ENCODE measurements around the gene CDCP2. TPM values are rescaled to one million over a fixed set of nuclear protein-coding genes. Genes with fewer than 3 reads are reported as not detected.

CDCP2 gene
- under 1 TPM; 0.12 to 0.14 TPM for total RNA-seq
- long read RNA-seq, result 0 reads

DNA sequence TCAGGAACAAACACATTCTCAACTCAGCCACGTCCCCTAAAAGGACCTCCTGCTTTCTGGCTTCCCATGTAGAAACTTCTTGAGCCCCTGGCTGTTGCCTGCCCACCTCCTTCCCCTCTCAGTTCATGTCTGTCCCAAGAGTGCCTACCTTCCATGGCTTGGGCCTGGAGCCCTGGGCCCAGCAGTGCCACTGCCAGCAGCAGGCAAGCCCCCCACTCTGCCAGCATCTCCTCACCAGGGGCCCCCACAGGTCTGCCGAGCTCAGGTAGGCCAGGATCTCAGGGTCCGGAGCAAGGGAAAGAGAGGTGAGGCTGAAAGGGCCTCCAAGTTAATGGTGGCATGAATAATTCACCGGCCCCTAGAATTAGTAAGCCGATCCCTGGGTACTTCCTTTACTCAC lies at the start of gene CDCP2:
Gene CDCP2, minus strand, starts transcription at position 305 of the 400 bp plus-strand sequence. Its CDS starts 78 bp downstream, at position 227.
- no peak for ATAC-seq
- DNase-seq, result no peak
- intact Hi-C loops (cut with DNase I, micrococcal nuclease), result no loop called here

GRCh38 chr1:54200519-54200997 lies 47.8 kb upstream of the CDCP2 start:
- intact Hi-C loops (cut with DNase I, micrococcal nuclease), result no loop called here
- DNase-seq, result no peak
- ATAC-seq, result peak; percentile 8

DNA sequence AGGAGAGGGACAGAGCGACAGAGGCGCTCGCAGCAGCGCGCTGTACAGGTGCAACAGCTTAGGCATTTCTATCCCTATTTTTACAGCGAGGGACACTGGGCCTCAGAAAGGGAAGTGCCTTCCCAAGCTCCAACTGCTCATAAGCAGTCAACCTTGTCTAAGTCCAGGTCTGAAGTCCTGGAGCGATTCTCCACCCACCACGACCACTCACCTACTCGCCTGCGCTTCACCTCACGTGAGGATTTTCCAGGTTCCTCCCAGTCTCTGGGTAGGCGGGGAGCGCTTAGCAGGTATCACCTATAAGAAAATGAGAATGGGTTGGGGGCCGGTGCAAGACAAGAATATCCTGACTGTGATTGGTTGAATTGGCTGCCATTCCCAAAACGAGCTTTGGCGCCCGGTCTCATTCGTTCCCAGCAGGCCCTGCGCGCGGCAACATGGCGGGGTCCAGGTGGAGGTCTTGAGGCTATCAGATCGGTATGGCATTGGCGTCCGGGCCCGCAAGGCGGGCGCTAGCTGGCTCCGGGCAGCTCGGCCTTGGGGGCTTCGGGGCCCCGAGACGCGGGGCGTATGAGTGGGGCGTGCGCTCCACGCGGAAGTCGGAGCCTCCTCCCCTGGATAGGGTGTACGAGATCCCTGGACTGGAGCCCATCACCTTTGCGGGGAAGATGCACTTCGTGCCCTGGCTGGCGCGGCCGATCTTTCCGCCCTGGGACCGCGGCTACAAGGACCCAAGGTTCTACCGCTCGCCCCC lies 47.1 kb upstream of the CDCP2 start, which contains the start of the genes CYB5RL and MRPL37:
Gene CYB5RL, minus strand, starts transcription at position 266 of the 754 bp plus-strand sequence. CDS start 4,414 bp downstream, outside the sequence.
Gene MRPL37, plus strand, starts transcription at position 403 of the 754 bp plus-strand sequence. Its CDS starts 77 bp downstream, at position 480.
- intact Hi-C loops (cut with DNase I, micrococcal nuclease), result no loop called here

DNA sequence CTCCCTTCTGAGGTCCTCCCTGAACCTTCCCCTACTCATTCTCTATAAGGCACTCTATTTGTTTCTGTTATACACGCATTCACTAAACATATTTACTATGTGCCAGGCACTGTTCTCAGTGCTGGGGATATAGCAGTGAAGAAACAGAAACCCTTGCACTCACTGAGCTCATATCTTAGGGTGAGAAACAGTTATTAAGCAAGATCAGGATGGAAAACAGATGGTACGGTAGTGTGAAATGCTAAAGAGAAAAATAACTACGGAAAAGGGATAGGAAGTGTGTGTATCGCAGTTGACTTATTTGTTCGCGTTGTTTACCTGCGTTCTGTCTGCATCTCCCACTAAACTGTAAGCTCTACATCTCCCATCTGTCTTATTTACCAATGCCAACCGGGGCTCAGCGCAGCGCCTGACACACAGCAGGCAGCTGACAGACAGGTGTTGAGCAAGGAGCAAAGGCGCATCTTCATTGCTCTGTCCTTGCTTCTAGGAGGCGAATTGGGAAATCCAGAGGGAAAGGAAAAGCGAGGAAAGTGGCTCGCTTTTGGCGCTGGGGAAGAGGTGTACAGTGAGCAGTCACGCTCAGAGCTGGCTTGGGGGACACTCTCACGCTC lies 46.5 kb upstream of the CDCP2 start:
- peak; percentile 30 for ATAC-seq
- intact Hi-C loops (cut with DNase I, micrococcal nuclease), result no loop called here
- peak in 1 of 2 donors; percentile 32 for DNase-seq

More for the DNA sequence above, 47.1 kb upstream of the CDCP2 start, which contains the start of the genes CYB5RL and MRPL37:
- DNase-seq (peak; percentile 93 to 94), ATAC-seq (peak; percentile 98)

GRCh38 chr1:54193453-54193852 lies 40.7 kb upstream of the CDCP2 start:
- DNase-seq, result no peak
- ATAC-seq, result no peak
- intact Hi-C loops (cut with DNase I, micrococcal nuclease), result no loop called here

GRCh38 chr1:54191525-54191924 lies 38.7 kb upstream of the CDCP2 start:
- ATAC-seq, result no peak
- intact Hi-C loops (cut with DNase I, micrococcal nuclease), result no loop called here

GRCh38 chr1:54190526-54190925 lies 37.7 kb upstream of the CDCP2 start:
- intact Hi-C loops (cut with DNase I, micrococcal nuclease), result no loop called here
- no peak for ATAC-seq

More at GRCh38 chr1:54191525-54191924, 38.7 kb upstream of the CDCP2 start:
- DNase-seq, result no peak

GRCh38 chr1:54188291-54188690 lies 35.5 kb upstream of the CDCP2 start:
- intact Hi-C loops (cut with DNase I, micrococcal nuclease), result no loop called here
- ATAC-seq, result no peak

More at GRCh38 chr1:54190526-54190925, 37.7 kb upstream of the CDCP2 start:
- no peak for DNase-seq

DNA sequence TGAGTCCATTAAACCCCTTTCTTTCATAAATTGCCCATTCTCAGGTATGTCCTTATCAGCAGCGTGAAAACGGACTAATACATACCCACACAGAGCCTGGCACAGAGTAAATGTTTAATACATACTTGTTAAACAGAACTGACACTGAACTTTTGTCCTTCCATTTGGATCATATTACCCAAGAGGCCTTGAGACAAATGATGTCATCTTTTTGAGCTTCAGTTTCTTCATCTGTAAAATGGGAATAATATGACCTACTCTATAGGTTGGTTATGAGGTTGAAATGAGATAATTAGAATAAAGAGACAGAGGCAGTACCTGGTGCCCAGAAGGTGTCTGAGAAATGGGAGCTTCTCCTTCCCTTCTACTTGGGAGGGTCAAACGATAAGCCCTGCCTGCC lies 33.3 kb upstream of the CDCP2 start:
- no peak for ATAC-seq
- no peak for DNase-seq
- intact Hi-C loops (cut with DNase I, micrococcal nuclease), result no loop called here

More at GRCh38 chr1:54188291-54188690, 35.5 kb upstream of the CDCP2 start:
- DNase-seq, result no peak

- intact Hi-C loops (cut with DNase I, micrococcal nuclease), result no loop called here
- no peak for ATAC-seq
Measured at GRCh38 chr1:54180701-54181360, 28.0 kb upstream of the CDCP2 start.

GRCh38 chr1:54178296-54179070 lies 25.7 kb upstream of the CDCP2 start:
- ATAC-seq, result no peak
- intact Hi-C loops (cut with DNase I, micrococcal nuclease), result no loop called here
- DNase-seq, result no peak

More at GRCh38 chr1:54180701-54181360, 28.0 kb upstream of the CDCP2 start:
- no peak for DNase-seq

GRCh38 chr1:54177726-54178125 lies 24.9 kb upstream of the CDCP2 start:
- DNase-seq (no peak), ATAC-seq (no peak)
- intact Hi-C loops (cut with DNase I, micrococcal nuclease), result no loop called here

- intact Hi-C loops (cut with DNase I, micrococcal nuclease), result no loop called here
- DNase-seq (no peak), ATAC-seq (no peak)
Measured at GRCh38 chr1:54176621-54177327, 24.0 kb upstream of the CDCP2 start.

- DNase-seq, result no peak
- no peak for ATAC-seq
- intact Hi-C loops (cut with DNase I, micrococcal nuclease), result no loop called here
Measured at GRCh38 chr1:54174106-54174505, 21.3 kb upstream of the CDCP2 start.

GRCh38 chr1:54173681-54174080 lies 20.9 kb upstream of the CDCP2 start:
- intact Hi-C loops (cut with DNase I, micrococcal nuclease), result no loop called here

GRCh38 chr1:54172614-54173599 lies 20.1 kb upstream of the CDCP2 start:
- intact Hi-C loops (cut with DNase I, micrococcal nuclease), result no loop called here
- DNase-seq (no peak), ATAC-seq (no peak)

More at GRCh38 chr1:54173681-54174080, 20.9 kb upstream of the CDCP2 start:
- ATAC-seq (no peak), DNase-seq (no peak)

DNA sequence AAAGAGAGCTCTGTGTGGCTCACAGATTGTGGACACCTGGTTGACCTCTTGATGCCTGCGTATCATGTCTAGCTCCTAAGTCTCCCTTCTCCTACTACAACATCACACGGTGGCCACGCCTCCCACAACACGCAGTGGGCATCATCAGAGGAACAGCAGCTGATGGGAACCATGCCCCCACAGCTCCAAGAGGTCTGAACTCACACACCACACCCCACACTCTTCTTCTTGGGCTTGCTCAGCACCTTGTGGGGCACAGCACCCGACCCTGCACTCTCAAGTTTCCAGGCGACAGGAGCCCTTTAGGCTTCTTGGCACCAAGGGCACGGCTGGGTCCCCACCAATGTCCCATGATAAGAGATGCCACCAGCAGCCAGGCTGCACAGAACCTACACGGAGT lies 18.8 kb upstream of the CDCP2 start:
- ATAC-seq (no peak), DNase-seq (no peak)
- intact Hi-C loops (cut with DNase I, micrococcal nuclease), result no loop called here

All from left colon (tissue), 2 donors.